Mesodermal cell (in vitro differentiated cells): ENCODE measurements around the gene KRT6C.

Source experiments
- H3K27ac ChIP-seq: 2 replicates; pipeline ENCODE4 v1.7.0; 2013; ENCODE audit warnings: mild to moderate bottlenecking, low read depth, low read length, moderate library complexity; ENCODE audit not compliant: severe bottlenecking
- H3K36me3 ChIP-seq: 2 replicates; pipeline ENCODE4 v1.7.1; 2013; ENCODE audit warnings: mild to moderate bottlenecking, low read length, moderate library complexity; ENCODE audit not compliant: control insufficient read depth, insufficient read depth
- H3K4me1 ChIP-seq: one replicate; pipeline ENCODE4 v1.7.1; 2013; ENCODE audit warnings: mild to moderate bottlenecking, low read length; ENCODE audit not compliant: insufficient read depth, control insufficient read depth, poor library complexity, severe bottlenecking
- H3K4me3 ChIP-seq: 2 replicates; pipeline ENCODE4 v1.7.0; 2013; ENCODE audit warnings: low read length, control low read depth, mild to moderate bottlenecking; ENCODE audit not compliant: insufficient read depth, poor library complexity, severe bottlenecking; ENCODE audit errors: extremely low read depth
- H3K9me3 ChIP-seq: 2 replicates; pipeline ENCODE4 v1.7.1; 2013; ENCODE audit warnings: mild to moderate bottlenecking, low read length, moderate library complexity; ENCODE audit not compliant: control insufficient read depth
- WGBS, 2 experiments: methylation state at CpG; one replicate each; pipeline ENCODE4 v1.1.5; 2013; ENCODE audit warnings: missing lambda C conversion rate in 2 of 2; ENCODE audit not compliant: insufficient coverage in 2 of 2; 5-methylcytosine and 5-hydroxymethylcytosine counted together

KRT6C gene

DNA sequence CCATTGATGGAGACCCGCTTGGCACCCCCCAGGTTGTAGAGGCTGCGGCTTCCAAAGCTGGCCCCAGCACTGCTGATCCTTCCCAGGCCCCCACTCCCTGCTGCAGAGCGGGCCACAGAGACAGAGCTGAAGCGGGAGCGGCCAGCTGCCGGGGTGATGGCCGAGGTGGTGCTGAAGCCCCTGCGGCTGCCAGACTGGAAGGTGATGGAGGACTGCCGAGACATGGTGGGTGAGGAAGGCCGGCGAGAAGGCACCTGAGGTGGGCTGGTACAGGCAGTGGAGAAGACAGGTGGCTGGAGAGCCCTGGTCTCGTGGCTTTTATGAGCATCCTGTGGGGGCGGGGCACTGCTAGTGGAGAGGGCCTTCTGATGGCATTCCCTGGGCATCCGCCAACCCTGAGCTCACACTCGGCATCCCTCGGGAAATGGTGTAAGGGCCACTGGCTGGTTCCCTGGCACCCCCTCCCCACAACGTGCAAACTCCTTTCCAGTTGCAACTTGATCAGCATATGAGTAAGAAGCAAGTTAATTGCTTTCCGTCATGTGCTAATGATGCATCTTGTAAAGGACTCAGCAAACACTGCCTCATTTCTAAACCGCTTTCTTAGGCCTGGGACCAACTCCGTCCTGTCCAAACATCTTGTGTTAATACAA, 39.4 kb downstream of the KRT6C start, which contains the start of gene KRT75:
KRT75 (minus strand) TSS at position 291 of the 653 bp plus-strand sequence; CDS start at position 224, 67 bp downstream.
- peaks cover 7% of the 10 kb centered on the region for H3K4me1 ChIP-seq
- H3K36me3 ChIP-seq: no peaks in the 10 kb centered on the region
- H3K4me3 ChIP-seq: no peak within 1 kb of the TSS
- no peak within 1 kb of the TSS for H3K27ac ChIP-seq
- no peaks in the 10 kb centered on the region for H3K9me3 ChIP-seq
- 86 to 92% methylated on average over 17 to 18 of the region's 20 CpGs for WGBS, 2 experiments

DNA sequence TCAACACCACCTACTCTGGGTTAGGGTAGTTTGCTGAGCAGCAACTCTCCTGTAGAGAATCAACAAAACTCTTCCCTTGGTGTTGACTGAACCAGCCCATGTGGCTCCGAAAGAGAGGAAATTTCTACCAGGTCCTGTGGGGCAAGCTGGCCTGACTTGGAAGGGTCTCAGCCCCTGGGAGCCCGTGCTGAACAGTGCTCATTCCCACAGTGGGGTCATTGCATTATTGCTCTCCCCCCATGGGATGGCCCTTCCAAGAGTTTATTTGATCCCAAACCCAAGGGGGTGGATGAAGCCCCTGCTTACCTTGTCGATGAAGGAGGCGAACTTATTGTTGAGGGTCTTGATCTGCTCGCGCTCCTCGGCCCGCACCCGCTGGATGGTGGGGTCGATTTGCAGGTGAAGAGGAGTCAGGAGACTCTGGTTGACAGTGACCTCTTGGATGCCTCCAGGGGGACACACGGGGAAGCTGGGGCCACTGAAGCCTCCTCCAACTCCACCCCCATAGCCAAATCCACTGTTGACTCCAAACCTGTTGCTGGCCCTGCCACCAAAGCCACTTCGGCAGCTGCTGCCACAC, 40.0 kb downstream of the KRT6C start:
- no peak overlapping the region for H3K27ac ChIP-seq
- WGBS, 2 experiments: 91% methylated on average over 3 to 10 of the region's 12 CpGs

GRCh38 chr12:52432559-52433207, 40.9 kb downstream of the KRT6C start:
- WGBS, 2 experiments: 91 to 100% methylated on average over 2 to 5 of the region's 6 CpGs
- no peaks in the 10 kb centered on the region for H3K9me3 ChIP-seq
- H3K27ac ChIP-seq: no peak overlapping the region
- H3K4me3 ChIP-seq: no peak overlapping the region
- peaks cover 7% of the 10 kb centered on the region for H3K4me1 ChIP-seq
- no peaks in the 10 kb centered on the region for H3K36me3 ChIP-seq

More for the DNA sequence above, 40.0 kb downstream of the KRT6C start:
- Histone ChIP-seq H3K4me1 (peaks cover 7% of the 10 kb centered on the region), H3K9me3 (no peaks in the 10 kb centered on the region), H3K4me3 (no peak overlapping the region), H3K36me3 (no peaks in the 10 kb centered on the region)

DNA sequence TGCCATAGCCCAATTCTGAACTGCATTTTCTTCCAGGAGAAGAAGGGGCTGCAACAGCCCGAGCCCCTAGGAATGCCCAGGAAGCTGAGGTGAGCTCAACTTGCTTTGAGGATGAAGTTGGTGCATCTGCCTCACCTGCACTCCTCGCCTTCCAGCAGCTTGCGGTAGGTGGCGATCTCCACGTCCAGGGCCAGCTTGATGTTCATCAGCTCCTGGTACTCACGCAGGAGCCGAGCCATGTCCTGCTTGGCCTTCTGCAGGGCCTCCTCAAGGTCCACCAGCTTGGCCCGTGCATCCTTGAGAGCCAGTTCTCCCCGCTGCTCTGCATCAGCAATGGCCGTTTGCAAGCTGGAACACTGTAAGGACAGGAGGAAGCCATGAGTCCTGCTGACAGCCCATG, 45.5 kb downstream of the KRT6C start:
- peaks cover 8% of the 10 kb centered on the region for H3K4me1 ChIP-seq
- no peaks in the 10 kb centered on the region for H3K36me3 ChIP-seq
- H3K27ac ChIP-seq: no peak overlapping the region
- 91% methylated on average over 10 of the region's 10 CpGs for WGBS, 2 experiments
- H3K9me3 ChIP-seq: no peaks in the 10 kb centered on the region
- no peak overlapping the region for H3K4me3 ChIP-seq

- WGBS, 2 experiments: no CpG with 5 or more reads among the region's 1 CpG
- no peaks in the 10 kb centered on the region for H3K9me3 ChIP-seq
- no peak overlapping the region for H3K4me3 ChIP-seq
- no peaks in the 10 kb centered on the region for H3K36me3 ChIP-seq
- H3K27ac ChIP-seq: no peak overlapping the region
- peaks cover 8% of the 10 kb centered on the region for H3K4me1 ChIP-seq
Observed at GRCh38 chr12:52427083-52427482, 46.5 kb downstream of the KRT6C start.

DNA sequence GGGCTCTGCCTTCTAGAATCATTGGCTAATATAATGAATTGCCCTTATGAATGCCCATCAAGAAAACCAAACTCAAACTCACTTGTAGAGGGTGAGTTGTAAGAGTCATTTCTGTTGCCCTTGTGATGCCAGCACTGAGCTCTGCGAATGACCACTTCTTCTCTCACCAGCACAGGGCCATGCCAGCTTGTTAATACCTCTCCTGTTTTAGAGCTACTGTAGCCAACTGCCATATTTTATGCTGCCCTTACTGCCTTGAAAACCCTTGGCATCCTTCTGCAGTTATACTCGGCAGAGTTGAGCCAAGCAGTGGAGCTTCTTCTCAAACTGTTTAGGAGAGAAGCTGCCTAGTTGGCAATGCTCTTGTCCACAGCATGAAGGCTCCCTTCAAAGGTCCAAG, 47.6 kb downstream of the KRT6C start:
- Histone ChIP-seq H3K4me1 (peaks cover 8% of the 10 kb centered on the region), H3K36me3 (no peaks in the 10 kb centered on the region), H3K4me3 (no peak overlapping the region), H3K27ac (no peak overlapping the region), H3K9me3 (no peaks in the 10 kb centered on the region)
- WGBS, 2 experiments: 79 to 91% methylated on average over 2 of the region's 2 CpGs

DNA sequence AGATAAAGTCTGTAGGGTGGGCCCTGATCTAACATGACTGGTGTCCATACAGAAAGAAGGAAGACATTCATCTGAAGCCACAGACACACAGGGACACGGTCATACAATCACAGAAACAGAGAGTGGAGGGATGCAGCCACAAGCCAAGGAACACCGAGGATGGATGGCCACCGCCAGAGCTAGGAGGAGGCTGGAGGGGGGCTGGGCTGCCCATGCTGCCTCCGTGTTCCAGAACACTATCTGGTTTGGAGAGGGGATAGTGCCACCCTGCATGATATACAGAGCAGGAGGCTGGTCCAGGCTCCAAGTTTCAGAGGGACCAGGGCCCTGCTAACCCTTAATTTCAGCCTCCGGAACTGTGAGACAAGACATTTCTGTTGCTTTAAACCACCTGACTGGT, 48.1 kb downstream of the KRT6C start:
- no peaks in the 10 kb centered on the region for H3K9me3 ChIP-seq
- H3K36me3 ChIP-seq: no peaks in the 10 kb centered on the region
- H3K4me1 ChIP-seq: peaks cover 8% of the 10 kb centered on the region
- H3K4me3 ChIP-seq: no peak overlapping the region
- H3K27ac ChIP-seq: no peak overlapping the region
- WGBS, 2 experiments: 87 to 97% methylated on average over 5 of the region's 5 CpGs

DNA sequence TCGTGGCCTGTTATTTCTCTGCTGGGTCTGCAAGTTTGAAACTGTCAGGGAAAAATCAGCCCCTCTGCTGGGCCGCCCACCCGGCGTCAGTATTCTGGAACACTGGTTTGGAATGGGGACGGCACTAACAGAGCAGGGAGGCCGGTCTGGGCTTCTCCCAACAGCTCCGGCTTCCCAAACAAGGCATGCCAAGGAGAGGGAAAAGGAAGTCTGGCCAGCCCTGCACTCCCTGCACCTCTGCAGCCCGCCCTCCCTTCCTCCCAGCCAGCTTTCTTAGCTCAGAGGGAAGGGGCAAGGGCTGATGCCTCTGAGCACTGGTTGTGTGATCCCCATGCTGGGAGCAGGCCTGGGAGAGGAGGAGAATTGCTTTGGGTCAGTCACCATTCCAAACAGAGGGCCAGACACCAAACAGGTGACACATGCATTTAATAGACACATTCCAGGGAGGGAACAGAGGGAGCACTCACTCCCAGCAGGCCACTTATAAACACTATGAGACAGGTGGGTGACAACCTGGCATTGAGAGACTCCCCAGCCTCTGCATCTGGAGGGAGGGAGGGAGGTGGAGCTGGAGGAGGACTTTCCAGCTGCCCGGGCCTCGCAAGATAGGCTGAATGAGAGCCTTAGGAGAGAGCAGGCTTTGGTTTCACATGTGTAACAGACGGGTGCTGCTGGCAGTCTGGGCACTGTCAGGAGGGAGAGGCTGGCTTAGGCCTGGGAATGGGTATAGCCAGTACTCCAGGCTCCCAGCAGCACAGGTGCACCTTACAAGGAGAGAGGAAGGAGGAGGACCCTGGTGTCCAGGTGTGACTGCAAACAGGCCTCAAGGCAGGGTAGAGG, 49.7 kb downstream of the KRT6C start:
- Histone ChIP-seq H3K4me3 (no peak overlapping the region), H3K9me3 (no peaks in the 10 kb centered on the region), H3K27ac (peak overlapping the region; percentile 73), H3K4me1 (peaks cover 8% of the 10 kb centered on the region), H3K36me3 (no peaks in the 10 kb centered on the region)
- WGBS, 2 experiments: 86 to 96% methylated on average over 6 of the region's 11 CpGs

GRCh38 chr12:52423035-52423434, 50.6 kb downstream of the KRT6C start:
- no peaks in the 10 kb centered on the region for H3K9me3 ChIP-seq
- 82 to 84% methylated on average over 5 to 6 of the region's 6 CpGs for WGBS, 2 experiments
- H3K4me1 ChIP-seq: peaks cover 8% of the 10 kb centered on the region
- H3K4me3 ChIP-seq: no peak overlapping the region
- H3K27ac ChIP-seq: peak overlapping the region; percentile 73
- H3K36me3 ChIP-seq: no peaks in the 10 kb centered on the region

DNA sequence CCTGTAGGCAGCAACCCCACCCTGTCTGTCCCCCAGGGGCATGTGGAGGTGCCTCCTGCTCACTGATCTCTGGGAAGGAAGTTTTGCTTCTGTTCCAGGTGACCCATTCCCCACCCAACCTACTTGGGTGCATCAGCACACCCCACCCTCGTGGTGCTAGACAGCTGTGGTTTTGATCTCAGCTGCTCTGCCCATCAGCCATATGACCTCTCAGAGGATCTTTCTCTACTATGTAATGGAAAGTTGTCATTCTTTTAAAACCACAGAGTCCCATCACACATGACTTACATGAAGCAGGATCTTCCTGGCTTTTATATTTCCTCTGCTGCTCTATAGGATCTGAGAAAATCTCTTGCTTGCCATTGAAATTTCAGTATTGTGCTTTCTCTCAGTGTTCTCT, 53.9 kb downstream of the KRT6C start:
- Histone ChIP-seq H3K4me1 (peaks cover 4% of the 10 kb centered on the region), H3K4me3 (no peak overlapping the region), H3K9me3 (no peaks in the 10 kb centered on the region), H3K36me3 (no peaks in the 10 kb centered on the region), H3K27ac (no peak overlapping the region)
- no CpG with 5 or more reads among the region's 1 CpG for WGBS, 2 experiments
